Gastrocnemius medialis (tissue), 4 donors: ENCODE data around the gene LRP1. TPM values are rescaled to one million over a fixed set of nuclear protein-coding genes. Genes with fewer than 3 reads are reported as not detected.
A peak's percentile ranks its signal among the peaks of the same experiment; 100 is the strongest.

Experiments
- ATAC-seq, 2 donors: fragments of 150-250 bp; one replicate each; pipeline ENCODE4 v1.9.1; 2016
- DNase-seq, 2 donors: peaks; one replicate each; pipeline ENCODE4 v3.0.0-alpha.2; 2019
- H3K27ac ChIP-seq, 4 donors: fragments of 200-600 bp; sonication (generic); 1 replicate in 1 of 4; 2 replicates in 3 of 4; pipeline ENCODE4 v1.5.1; 2016 to 2018; ENCODE audit warnings: mild to moderate bottlenecking in 2 of 4, moderate library complexity in 1 of 4
- H3K27me3 ChIP-seq, 3 donors: fragments of 200-600 bp; sonication (generic) in 2 of 3; 1 replicate in 1 of 3; 2 replicates in 2 of 3; pipeline versions ENCODE4 v1.5.1 to v1.6.0; 2016 to 2019; ENCODE audit warnings: mild to moderate bottlenecking in 1 of 3, moderate library complexity in 1 of 3
- H3K36me3 ChIP-seq, 2 donors: fragments of 200-600 bp; sonication (generic) in 1 of 2; one replicate each; pipeline ENCODE4 v1.5.1; 2017 to 2018
- H3K4me1 ChIP-seq, 2 donors: fragments of 200-600 bp; sonication (generic) in 1 of 2; one replicate each; pipeline ENCODE4 v1.5.1; 2016 to 2017; ENCODE audit warnings: mild to moderate bottlenecking in 2 of 2
- H3K4me3 ChIP-seq, 4 donors: fragments of 200-600 bp; sonication (generic) in 3 of 4; 1 replicate in 1 of 4; 2 replicates in 3 of 4; pipeline ENCODE4 v1.5.1; 2016 to 2019; ENCODE audit warnings: mild to moderate bottlenecking in 2 of 4
- H3K9me3 ChIP-seq, 3 donors: fragments of 200-600 bp; sonication (generic) in 2 of 3; 1 replicate in 1 of 3; 2 replicates in 2 of 3; pipeline ENCODE4 v1.5.1; 2016 to 2019
- CTCF ChIP-seq, 5 experiments: fragments of 450-650 bp in 3 of 5; fragments of 200-600 bp in 2 of 5; sonication (generic) in 2 of 5; IDR thresholded peaks in 4 of 5; conservative IDR thresholded peaks in 1 of 5; 1 replicate in 4 of 5; 2 replicates in 1 of 5; pipeline ENCODE4 v1.5.1; 2016 to 2019; ENCODE audit warnings: antibody characterized with exemption in 5 of 5, mild to moderate bottlenecking in 3 of 5, moderate library complexity in 3 of 5
- POLR2A ChIP-seq, 2 donors: fragments of 450-650 bp; IDR thresholded peaks; one replicate each; pipeline ENCODE4 v1.6.1; 2017; ENCODE audit warnings: antibody characterized with exemption in 2 of 2, mild to moderate bottlenecking in 2 of 2, moderate library complexity in 2 of 2
- in situ Hi-C, 4 donors: fragments of 200-750 bp; cut with MboI; loops; one replicate each; pipeline versions ENCODE4 v1.15.0 to v1.8.0; 2017; ENCODE audit warnings: low sequenced_read_pairs in 4 of 4
- intact Hi-C: fragments of 100-400 bp; cut with DNase I; formaldehyde crosslinking; loops from one replicate; pipeline ENCODE4 v1.15.1; 2023; ENCODE audit warnings: low total_unique reads
- total RNA-seq, 4 donors: library from RNA; depleted of rRNA; stranded (reverse); fragments of >200 nt; gene quantifications; one replicate each; pipeline versions ENCODE4 v1.1.0 to v1.2.3, GENCODE V29; 2016

LRP1 gene
- total RNA-seq, 4 donors from 2014 or later, result 26.1 to 53.5 (median 49.8) TPM

- DNase-seq (no peak), ATAC-seq (no peak)
- intact Hi-C loops, result no loop called here
- no peak overlapping the region for H3K27ac ChIP-seq
- H3K4me1 ChIP-seq, result peaks cover 6 to 23% of the 10 kb centered on the region in 2 donors
- TF ChIP-seq CTCF (IDR thresholded peaks at IDR 0.05 in 4 of 5, conservative IDR thresholded peaks at IDR 0.05 in 1 of 5) (no peak), POLR2A (IDR thresholded peaks at IDR 0.05) (no peak)
- no peaks in the 10 kb centered on the region for H3K36me3 ChIP-seq
- in situ Hi-C loops, result no loop called here
- H3K4me3 ChIP-seq, result peak overlapping the region; percentile 51 to 68 (median 54)
- peaks cover 64 to 75% (median 69%) of the 10 kb centered on the region in 3 donors for H3K27me3 ChIP-seq
- H3K9me3 ChIP-seq, result no peaks in the 10 kb centered on the region
Observed at GRCh38 chr12:57216921-57217879, 88.9 kb downstream of the LRP1 start.

- TF ChIP-seq POLR2A (IDR thresholded peaks at IDR 0.05) (no peak), CTCF (IDR thresholded peaks at IDR 0.05 in 4 of 5, conservative IDR thresholded peaks at IDR 0.05 in 1 of 5) (no peak)
- no peak overlapping the region for H3K27ac ChIP-seq
- ATAC-seq (no peak), DNase-seq (no peak)
- intact Hi-C loops (no loop called here), in situ Hi-C loops (no loop called here)
- no peaks in the 10 kb centered on the region for H3K9me3 ChIP-seq
- H3K4me1 ChIP-seq, result peaks cover 6 to 23% of the 10 kb centered on the region in 2 donors
- H3K27me3 ChIP-seq, result peaks cover 69 to 83% (median 73%) of the 10 kb centered on the region in 3 donors
- no peak overlapping the region for H3K4me3 ChIP-seq
- no peaks in the 10 kb centered on the region for H3K36me3 ChIP-seq
Observed at GRCh38 chr12:57218030-57218853, 90.0 kb downstream of the LRP1 start.

GRCh38 chr12:57219205-57219992 lies 91.1 kb downstream of the LRP1 start:
- peaks cover 75 to 94% (median 79%) of the 10 kb centered on the region in 3 donors for H3K27me3 ChIP-seq

More at GRCh38 chr12:57219205-57219992, 91.1 kb downstream of the LRP1 start:
- no peaks in the 10 kb centered on the region for H3K36me3 ChIP-seq
- no peak for DNase-seq
- peaks cover 0 to 17% of the 10 kb centered on the region in 2 donors for H3K4me1 ChIP-seq
- no peaks in the 10 kb centered on the region for H3K9me3 ChIP-seq
- H3K27ac ChIP-seq, result no peak overlapping the region
- TF ChIP-seq CTCF (IDR thresholded peaks at IDR 0.05 in 4 of 5, conservative IDR thresholded peaks at IDR 0.05 in 1 of 5) (no peak), POLR2A (IDR thresholded peaks at IDR 0.05) (no peak)
- in situ Hi-C loops (no loop called here), intact Hi-C loops (no loop called here)
- no peak for ATAC-seq
- no peak overlapping the region for H3K4me3 ChIP-seq
